NK-92 (cell line): ENCODE results near the gene TTLL7.
"Not testable (repeated sequence)": the region's sequence is repeated elsewhere in the genome, so short reads cannot be mapped to it uniquely, and the experiment has no call there.

Source experiments
- DNase-seq: peaks from one replicate; lab custom pipeline; 2025; ENCODE audit not compliant: unreplicated experiment; lab: John Stamatoyannopoulos, UW

The TTLL7 gene

DNA sequence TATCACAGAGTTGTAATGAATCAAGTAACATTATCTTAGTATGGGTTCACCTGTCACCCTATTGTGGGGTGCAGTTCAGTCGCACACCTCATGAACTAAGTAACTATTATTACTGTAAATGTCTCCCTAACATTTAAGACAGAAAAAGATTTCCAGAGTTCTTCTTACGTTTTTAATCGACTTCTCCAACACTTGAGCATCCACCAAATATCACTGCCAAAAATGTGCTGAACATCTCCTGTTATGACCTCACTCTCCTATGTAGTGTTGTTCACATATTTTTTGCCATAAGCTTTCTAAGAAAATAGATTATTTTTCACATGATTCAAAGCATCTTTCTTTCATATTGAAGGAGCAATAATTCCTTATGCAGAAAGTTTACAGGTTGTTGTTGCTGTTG is 1.3 kb downstream of the TTLL7 start:
- no peak for DNase-seq

DNA sequence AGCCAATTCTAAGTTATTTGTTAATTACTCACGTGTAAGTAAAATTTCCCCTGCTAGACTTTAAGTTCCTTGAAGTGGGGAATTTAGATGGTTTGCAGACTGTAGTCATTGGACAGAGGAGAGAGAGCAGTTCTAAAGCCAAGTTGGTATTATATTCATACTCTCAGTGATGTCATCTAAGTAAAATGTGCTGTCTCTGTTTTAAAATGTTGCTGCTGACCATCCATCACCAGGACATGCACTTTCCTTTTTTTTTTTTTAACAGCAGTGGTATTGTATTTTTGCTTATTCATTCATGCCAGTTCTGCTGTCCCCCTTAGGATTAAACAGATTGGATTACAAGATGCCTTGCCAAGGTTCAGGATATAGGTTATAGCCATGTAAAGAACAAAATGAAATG is 2.3 kb downstream of the TTLL7 start:
- no peak for DNase-seq

DNA sequence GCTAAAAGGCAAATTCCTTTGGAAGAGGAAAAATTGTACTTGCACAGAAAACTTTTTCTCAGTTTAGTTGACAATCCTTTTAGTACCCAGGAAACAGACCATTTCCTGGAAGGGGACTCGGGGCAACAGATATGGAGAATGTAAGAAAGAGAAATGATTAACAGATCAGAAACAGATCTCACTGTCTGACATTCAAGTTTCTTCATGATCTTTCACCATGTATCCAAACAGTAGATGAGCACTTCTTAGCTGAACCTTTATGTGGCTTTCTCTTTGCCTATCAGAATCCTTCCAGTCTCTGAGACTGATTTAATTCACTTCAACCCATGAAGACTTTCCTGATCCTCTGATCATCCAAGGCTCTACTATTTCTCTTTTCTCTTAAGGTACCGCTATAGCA is 2.7 kb downstream of the TTLL7 start:
- DNase-seq = no peak

DNA sequence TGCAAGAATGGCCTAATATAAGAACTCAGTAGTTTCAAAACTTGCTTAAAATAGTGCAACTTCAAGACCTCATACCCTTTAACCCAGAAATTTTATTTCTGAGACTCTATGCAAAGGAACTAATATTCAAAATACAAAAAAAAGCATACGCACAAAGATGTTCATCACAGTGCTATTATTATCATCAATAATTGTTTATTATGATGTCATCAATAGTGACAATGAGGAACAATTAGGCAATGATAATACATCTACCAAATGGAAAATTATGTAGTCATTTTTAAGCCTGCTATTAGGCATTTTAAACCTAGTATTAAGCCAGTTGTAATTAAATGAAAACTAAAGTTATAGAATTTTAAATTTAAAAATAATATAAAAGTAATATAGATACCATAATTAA is 3.3 kb downstream of the TTLL7 start:
- DNase-seq = no peak

DNA sequence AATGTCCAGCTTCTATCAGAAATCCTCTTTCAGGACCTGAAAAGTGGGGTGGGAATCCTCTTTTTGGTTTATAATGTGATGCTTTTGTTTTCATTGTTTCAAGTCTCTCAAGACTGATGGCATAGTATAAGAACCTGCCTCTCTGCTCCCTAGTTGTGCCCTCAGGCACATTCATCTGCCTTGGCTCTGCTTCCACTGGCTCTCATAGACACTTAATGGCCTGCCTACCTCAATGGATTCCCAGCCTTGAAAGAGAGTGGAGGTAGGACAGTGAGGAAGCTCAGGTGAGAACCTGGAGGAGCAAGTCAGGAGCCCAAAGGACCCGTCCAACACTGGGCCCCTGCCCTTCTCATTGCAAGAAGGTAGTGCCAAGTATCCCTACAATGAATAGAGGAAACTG is 4.8 kb downstream of the TTLL7 start:
- no peak for DNase-seq

DNA sequence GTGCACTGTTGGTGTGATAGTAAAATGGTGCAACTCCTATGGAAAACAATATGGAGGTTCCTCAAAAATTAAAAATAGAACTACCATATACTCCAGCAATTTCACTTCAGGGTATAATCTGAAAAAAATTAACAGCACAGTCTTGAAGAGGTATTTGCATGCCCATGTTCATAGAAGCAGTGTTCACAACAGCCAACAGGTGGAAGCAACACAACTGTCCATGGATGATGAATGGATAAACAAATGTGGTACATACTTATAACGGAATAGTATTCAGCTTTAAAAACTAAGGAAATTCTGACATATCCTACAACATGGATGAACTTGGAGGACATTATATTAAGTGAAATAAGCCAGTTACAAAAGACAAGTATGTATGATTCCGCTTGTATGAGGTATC is 8.2 kb downstream of the TTLL7 start:
- DNase-seq = no peak

DNA sequence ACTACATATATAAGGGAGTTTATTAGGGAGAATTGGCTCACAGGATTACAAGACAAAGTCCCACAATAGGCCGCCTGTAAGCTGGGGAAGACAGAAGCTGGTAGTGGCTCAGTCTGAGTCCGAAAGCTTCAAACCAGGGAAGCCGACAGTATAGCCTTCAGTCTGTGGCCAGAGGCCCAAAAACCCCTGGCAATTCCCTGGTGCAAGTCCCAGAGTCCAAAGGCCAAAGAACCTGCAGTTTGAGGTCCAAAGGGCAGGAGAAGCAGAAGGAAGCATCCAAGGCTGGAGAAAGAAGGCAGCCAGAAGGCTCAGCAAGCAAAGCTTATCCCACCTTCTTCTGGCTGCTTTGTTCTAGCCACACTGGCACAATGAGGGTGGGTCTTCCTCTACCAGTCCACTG is 13.9 kb downstream of the TTLL7 start:
- no peak for DNase-seq

DNA sequence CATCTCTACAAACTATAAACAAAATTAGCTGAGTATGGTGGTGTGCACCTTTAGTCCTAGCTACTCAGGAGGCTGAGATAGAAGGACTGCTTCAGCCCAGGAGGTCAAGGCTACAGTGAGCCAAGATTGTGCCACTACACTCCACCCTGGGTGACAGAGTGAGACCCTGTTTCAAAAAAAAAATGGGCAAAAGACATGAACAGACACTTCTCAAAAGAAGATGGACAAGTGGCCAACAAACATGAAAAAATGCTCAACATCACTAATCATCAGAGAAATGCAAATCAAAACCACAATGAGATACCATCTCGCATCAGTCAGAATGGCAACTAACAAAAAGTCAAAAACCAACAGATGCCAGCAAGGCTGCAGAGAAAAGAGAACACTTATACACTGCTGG is 15.0 kb downstream of the TTLL7 start:
- not testable (repeated sequence) for DNase-seq

DNA sequence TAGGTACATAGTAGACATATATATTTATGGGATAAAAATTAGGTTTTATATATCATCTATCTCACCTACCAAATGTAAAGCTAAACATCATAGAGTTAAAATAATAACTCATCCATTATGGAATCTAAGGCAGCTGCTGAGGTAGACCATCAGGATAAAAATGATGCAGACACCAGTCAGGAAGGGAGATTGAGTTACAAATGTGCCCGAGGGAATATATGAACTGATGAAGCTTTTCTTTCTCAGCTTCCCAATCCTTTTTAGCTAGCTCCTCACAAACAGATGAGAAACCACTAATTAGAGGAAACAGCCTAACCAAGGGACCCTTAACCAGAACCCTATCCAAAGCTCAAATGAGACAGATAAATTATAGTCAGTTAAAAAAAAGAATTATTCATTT is 20.9 kb downstream of the TTLL7 start:
- no peak for DNase-seq

DNA sequence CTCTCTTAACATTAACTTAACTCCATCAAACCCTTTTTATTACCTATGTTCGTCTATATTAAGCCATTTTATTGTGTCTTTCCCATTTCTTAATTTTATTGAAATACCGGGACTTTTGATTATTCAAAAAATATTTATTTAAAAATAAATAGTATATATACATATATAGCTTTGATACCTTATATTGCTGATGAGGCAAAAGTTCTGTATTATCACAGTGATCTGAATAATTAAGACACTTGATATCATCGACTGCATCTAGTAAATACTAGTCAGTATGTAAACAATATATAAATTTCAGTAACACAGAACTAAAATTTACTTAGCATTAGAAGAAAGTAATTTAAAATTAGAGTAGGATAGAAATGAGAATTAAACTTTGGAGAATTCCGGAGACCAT is 22.0 kb downstream of the TTLL7 start:
- DNase-seq = no peak

DNA sequence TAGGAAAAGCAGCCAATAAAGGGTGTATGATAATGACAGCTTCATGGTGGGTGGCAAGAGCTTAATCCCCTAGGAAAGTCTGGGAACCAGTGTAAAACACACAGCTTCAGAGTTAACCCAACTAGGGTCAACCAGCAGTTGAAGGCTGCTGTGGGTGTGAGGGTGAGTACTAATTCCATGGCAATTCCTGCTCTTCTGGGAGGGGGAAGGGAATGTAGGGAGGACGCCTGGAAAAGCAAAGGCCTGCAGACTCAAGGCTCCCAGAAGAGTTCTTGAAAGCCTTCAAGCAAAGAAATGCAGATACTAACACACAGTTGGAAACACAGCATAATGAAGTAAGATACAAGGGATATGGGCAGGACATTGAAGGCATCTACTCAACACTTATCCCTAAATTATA is 28.1 kb downstream of the TTLL7 start:
- no peak for DNase-seq

DNA sequence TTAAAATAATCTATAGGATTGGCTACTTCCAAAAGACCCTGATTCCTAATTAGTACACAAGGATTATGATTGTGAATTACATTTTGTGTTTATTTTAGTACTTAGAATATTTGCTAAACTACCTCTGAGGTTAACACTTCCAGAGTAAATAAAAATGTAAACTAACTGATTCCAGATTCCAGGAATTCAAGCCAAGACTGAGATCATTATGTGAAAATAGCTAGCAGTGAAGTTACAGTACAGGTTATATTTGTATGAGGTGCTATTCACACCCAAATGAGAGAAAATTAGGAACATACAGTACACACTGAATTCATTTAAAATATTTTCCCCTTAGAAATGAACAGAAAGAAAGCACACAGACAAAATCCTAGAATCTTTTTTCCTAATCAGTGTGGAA is 28.8 kb downstream of the TTLL7 start:
- DNase-seq = no peak

DNA sequence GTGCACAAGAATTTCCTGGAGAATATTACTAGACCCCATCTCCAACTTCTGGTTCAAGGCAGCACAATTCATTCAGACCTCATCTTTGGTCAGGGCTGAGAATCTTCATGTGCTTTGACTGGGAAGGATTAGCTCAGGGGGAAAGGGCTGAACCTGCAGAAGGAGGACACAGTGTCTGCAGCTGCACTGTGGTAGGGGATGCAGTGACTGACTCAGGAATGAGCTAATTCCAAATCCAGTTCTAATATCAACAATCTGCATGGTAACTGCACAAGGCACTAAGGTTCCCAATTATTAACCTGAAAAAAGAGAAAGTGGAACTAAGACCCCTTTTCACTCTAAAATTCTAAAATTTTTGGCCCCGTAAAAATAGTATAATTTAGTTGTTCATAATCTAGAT is 31.6 kb downstream of the TTLL7 start:
- DNase-seq = no peak

DNA sequence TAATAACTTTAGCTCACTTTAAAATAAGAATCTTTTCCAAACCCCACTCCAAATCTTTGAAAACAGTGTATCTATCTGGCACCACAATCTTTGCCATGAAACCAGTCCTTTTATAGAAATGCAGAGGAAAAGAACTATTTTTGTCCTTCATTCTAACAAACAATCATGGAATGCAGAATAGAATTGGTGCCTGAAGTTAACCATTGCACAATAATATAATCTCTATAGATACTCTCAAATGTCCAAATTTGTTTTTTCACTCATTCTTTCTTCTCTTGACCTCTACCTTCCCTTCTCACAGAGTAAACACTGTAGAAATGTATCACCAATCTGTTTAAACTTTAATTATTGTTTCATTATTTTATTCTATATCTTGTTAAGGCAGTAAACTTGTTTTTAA is 34.8 kb downstream of the TTLL7 start:
- DNase-seq = no peak

DNA sequence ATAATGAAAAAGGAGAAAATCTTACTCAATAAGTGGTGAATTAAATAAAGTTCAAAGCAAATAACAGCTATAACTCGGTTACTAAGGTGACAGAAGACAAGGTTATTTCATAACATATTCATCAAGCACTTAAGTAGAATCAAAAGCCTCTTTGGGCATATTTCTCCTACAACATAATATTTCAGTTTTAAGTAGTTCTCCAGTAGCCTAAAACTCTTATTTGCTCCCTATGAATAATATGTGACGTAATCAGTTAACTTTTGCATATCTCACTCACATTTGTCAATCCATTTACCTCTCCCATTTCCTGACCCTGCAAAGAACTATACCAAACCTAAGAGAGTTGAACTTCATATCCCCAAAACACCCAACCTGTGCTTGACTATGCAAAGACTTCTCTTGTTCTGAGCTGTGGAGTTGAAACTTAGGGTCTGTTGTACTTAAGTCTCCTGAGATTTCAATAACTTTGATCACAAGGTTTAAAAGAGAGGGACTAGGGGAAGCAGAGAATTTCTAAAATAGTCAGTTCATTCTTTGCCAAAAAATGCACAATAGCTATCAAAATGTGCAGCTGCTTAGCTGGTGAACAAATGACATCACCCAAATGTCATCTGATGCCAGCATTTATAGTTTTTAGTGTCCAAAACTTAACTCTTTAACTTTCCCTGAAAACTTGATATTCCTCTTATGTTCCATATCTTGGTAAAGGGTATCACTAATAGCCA is 37.2 kb downstream of the TTLL7 start:
- no peak for DNase-seq

DNA sequence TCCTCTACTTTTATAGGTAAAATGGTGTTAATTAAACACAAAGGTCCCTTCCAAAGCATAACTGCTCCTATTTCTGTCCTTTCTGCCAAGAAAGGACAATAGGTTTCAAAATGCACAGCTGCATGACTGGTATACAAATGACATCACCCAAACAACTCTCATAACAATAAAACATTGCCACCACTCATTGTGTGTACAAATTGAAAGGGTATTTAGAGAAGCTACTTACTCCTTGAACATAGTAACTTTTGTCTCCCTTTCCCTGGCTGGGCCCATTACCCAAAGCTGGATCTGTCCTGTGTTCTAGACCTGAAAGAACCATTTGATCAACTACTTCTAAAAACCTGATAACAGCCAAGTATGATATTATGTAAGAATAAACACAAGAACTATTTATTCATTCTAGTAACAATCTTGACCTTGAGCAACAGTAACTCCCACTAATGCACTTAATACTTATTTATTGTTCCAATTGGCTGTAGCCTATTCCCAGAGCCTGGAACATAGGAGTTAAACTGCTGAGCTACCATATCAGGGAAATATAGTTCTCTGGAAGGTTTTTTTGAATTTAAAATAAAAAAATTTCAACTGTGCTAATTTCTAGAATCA is 38.2 kb downstream of the TTLL7 start:
- no peak for DNase-seq

DNA sequence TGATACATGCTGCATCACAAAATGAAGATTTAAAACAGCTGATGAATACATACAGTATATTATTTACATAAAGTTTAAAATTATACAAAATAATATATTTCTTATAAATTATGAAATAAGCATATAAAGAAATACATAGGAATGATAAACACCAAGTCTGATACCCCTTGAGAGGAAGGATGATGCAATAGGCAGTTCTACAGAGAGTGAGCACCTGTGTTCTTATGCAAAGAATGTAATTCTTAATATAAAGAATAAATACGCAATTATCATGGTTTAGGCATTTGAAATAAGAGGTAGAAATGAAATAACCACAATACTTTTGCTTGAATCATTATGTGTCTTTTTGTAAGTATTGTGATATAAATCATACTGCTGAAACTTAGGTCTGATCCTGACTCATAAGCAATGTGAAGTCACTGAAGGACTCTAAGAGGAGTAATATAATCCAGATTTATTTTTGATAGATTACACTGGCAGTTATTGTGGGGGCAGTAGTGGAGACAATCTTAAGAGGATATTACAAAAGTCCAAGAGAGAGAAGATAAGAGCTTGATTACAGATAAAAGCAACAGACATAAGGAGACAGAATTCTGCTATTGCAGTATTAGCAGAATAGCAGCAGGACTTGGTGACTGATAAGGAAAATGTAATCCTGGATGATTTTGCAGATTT is 39.0 kb downstream of the TTLL7 start:
- no peak for DNase-seq

DNA sequence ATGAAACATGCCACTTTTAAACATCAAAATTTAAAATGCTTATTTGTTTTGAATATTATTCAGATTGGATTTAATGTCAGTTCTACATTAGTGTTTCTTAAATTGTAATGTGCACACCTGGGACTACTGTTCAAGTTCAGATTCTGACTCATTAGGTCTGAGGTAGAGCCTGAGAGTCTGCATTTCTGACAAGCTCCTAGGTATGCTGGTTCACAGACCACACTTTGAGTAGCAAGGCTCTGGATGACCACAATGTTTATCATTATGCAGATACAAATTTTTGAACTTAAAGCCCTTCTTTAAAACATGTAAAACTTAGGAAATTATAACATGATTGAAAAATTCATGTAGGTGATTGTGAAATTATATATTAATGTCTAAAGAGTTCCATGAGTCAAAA is 40.2 kb downstream of the TTLL7 start:
- DNase-seq = no peak

DNA sequence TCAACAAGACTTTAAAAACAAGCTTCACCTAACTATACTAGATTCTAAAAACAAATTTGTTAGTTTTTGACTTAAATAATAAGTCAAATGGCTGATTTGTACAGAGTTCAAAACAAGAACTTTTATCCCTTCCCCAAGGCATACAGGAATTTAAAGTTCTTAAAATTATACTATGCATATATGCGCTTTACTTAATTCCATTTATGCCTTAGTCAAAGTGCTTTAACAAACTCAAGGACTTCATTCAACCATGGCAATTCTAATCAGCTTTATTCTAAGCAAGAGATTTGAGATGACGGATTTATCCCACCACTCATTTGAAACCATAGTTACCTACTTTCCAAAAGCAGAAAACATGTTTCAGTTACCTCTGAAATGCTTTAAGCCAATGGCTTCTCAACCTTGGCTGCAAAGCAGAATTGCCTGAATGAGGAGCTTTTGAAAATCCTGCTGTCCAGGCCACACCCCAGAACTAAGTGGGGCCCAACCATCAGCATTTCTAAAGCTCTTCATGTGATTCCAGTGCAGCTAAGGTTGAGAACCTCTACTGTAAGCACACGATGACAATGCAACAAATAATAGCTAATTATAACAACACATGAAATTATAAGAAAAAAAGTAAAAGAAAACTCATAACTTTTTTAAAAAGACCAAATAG is 44.6 kb downstream of the TTLL7 start:
- no peak for DNase-seq

DNA sequence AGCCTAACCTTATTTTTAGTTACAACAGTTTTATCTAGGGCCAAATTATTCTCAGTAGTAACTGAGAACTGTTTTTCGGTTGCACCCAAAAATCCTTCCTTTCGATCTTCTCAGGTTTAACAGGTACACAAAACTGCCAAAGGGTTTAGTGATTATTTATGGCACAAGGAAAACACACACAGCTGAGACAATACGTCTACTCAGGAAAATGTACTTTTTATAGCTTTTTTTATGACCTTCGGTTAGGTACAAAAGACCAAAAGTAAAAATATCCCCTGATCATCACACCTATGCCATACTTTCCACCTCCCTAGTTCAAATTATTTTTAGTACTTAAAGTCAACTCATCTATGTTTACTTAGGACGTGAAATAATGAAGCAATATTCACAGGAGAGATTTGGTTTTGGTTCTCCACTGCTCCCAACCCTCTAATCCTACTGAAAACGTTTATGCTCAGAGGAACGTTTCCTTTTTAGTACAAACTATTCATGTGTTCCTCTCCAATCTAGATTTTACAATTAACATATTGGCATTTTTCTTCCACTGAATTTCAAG is 48.7 kb downstream of the TTLL7 start:
- no peak for DNase-seq

DNA sequence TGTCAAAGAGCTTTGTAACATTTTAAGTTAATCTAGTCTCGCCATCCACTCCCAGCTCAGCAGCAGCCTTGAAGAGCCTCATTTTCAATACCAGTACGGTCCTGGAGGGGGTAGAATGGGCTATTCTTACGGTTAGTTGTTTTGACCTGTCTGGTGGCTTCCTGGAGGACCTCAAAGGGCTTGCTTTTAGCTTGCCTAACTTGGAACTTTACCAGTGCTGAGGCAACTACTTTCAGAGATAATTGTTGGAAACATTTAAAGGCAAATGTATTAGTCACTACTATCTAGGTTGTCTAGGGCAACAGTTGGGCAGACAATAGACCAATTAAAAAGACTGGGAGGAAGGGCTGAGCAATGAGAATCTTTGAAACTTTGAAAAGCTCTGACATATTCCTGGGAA is 56.0 kb downstream of the TTLL7 start:
- no peak for DNase-seq

DNA sequence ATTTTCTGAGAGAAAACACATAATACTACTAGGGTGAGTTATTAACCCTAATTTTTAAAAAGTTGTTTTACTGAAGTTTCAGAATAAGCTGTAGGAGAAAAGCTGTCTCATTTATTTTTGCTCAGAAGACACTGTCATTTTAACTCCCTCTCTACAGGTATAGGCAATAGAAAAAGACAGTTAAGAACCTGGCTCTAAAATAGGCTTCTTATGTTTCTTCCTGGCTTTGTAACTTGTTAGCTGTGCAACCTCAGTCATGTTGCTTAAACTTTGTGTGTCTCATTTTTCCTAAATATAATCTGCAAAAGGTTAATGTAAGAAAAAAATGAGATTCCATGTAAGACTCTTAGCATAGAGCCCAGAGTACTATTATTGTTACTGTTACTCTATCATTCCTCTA is 64.4 kb downstream of the TTLL7 start:
- DNase-seq = no peak
